SK-N-SH treated with all-trans-retinoic acid at 6 μM for 48 hours (cell line): ENCODE results near the gene CDC25C.

ENCODE experiments used
- ATAC-seq: fragments of 200-7000 bp; cut with Tn5 transposase; 3 replicates; pipeline ENCODE4 v1.9.1; 2020; ENCODE audit warnings: mild to moderate bottlenecking, moderate library complexity
- CREB5 ChIP-seq: fragments of 250-450 bp; sonication (Bioruptor Pico); IDR thresholded peaks from 2 replicates; pipeline ENCODE4 v1.5.1; 2020; ENCODE audit warnings: low read depth, mild to moderate bottlenecking, moderate library complexity
- CSDC2 ChIP-seq: fragments of 250-450 bp; sonication (Bioruptor Pico); IDR thresholded peaks from 2 replicates; pipeline ENCODE4 v1.5.0; 2020; ENCODE audit warnings: mild to moderate bottlenecking, moderate library complexity
- ESRRG ChIP-seq: fragments of 250-450 bp; sonication (Bioruptor Pico); IDR thresholded peaks from 2 replicates; pipeline ENCODE4 v1.6.1; 2021; ENCODE audit warnings: mild to moderate bottlenecking
- GLIS3 ChIP-seq: fragments of 250-450 bp; sonication (Bioruptor Pico); IDR thresholded peaks from 2 replicates; pipeline ENCODE4 v1.5.0; 2020; ENCODE audit warnings: mild to moderate bottlenecking, moderate library complexity
- ISL1 ChIP-seq: fragments of 250-450 bp; sonication (Bioruptor Pico); IDR thresholded peaks from 2 replicates; pipeline ENCODE4 v2.1.2; 2022; ENCODE audit warnings: mild to moderate bottlenecking, moderate library complexity
- PPARA ChIP-seq: fragments of 250-450 bp; sonication (Bioruptor Pico); IDR thresholded peaks from 2 replicates; pipeline ENCODE4 v1.5.0; 2020; ENCODE audit warnings: mild to moderate bottlenecking, borderline replicate concordance
- RARB ChIP-seq: fragments of 250-450 bp; sonication (Bioruptor Pico); IDR thresholded peaks from 2 replicates; pipeline ENCODE4 v1.8.0; 2021; ENCODE audit warnings: mild to moderate bottlenecking, moderate library complexity
- TOX ChIP-seq: fragments of 250-450 bp; sonication (Bioruptor Pico); IDR thresholded peaks from 2 replicates; pipeline ENCODE4 v1.8.0; 2021; ENCODE audit warnings: mild to moderate bottlenecking, moderate library complexity, borderline replicate concordance
- TSHZ2 ChIP-seq: fragments of 250-450 bp; sonication (Bioruptor Pico); IDR thresholded peaks from 2 replicates; pipeline ENCODE4 v1.5.0; 2020; ENCODE audit warnings: mild to moderate bottlenecking, moderate library complexity
- ZC3H10 ChIP-seq: fragments of 250-450 bp; sonication (Bioruptor Pico); IDR thresholded peaks from 2 replicates; pipeline ENCODE4 v1.5.1; 2021; ENCODE audit warnings: mild to moderate bottlenecking, moderate library complexity
- ZFP3 ChIP-seq: fragments of 250-450 bp; sonication (Bioruptor Pico); IDR thresholded peaks from 2 replicates; pipeline ENCODE4 v1.5.0; 2020; ENCODE audit warnings: mild to moderate bottlenecking, moderate library complexity
- ZFP30 ChIP-seq: fragments of 450-650 bp; formaldehyde crosslinking; IDR thresholded peaks from 2 replicates; pipeline ENCODE4 v1.5.0; 2022; ENCODE audit warnings: mild to moderate bottlenecking, moderate library complexity
- ZNF70 ChIP-seq: fragments of 450-650 bp; formaldehyde crosslinking; IDR thresholded peaks from 2 replicates; pipeline ENCODE4 v1.5.0; 2020; ENCODE audit warnings: mild to moderate bottlenecking, moderate library complexity
- ZNF8 ChIP-seq: fragments of 450-650 bp; formaldehyde crosslinking; IDR thresholded peaks from 2 replicates; pipeline ENCODE4 v1.5.0; 2020; ENCODE audit warnings: mild to moderate bottlenecking, moderate library complexity
- TF ChIP-seq, protein P1 (sequence below): fragments of 250-450 bp; sonication (Bioruptor Pico); IDR thresholded peaks from 2 replicates; pipeline ENCODE4 v1.5.1; 2021; ENCODE audit warnings: mild to moderate bottlenecking, moderate library complexity
- TF ChIP-seq, protein P2 (sequence below): fragments of 250-450 bp; sonication (Bioruptor Pico); IDR thresholded peaks from 2 replicates; pipeline ENCODE4 v1.8.0; 2021; ENCODE audit warnings: low read depth, mild to moderate bottlenecking, moderate library complexity, borderline replicate concordance
- TF ChIP-seq, protein P3 (sequence below): fragments of 250-450 bp; sonication (Bioruptor Pico); IDR thresholded peaks from 2 replicates; pipeline ENCODE4 v1.8.0; 2020; ENCODE audit warnings: mild to moderate bottlenecking, moderate library complexity, borderline replicate concordance

CDC25C gene

DNA sequence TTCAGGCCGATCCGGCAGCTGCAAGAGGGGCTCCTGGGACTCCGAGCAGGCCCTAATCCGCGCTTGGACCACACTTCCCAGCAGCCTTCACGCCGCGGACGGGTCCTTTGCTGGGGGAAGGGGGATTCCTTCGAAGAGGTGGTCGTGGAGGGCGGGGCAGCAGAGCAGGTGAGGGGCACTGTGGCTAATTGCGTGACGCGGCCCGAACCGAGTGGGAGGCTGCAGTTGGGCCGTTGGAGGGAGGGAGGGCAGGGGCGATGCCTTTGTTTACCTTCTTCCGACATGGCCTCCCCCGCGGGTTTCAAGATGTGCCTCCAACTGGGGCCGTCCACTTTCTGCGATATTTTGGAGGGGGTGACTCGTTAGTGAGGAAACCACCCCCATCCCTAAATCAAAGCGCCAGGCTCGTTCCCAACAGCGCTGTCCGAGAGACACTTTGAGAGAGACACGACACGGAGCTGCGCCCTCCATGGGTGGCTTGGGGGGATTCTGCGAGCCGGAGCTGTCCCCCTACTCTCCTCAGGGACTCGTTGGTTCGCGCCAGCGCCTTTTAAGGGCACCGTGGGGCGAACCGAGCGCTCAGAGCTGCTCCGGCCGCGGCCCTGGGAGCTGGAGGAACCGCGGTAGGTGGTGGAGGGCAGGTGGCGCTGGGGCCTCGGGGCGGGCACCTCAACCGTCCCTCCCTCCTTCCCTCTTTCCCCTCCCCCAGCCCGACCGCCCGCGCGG lies 6.2 kb upstream of the CDC25C start, which contains the start of gene FAM53C:
FAM53C (plus strand) TSS at position 582 of the 726 bp plus-strand sequence. CDS start 3,070 bp downstream, outside the sequence.
- TF ChIP-seq GLIS3 (peak; percentile 82; the same call in 1 of the 2 replicates), ZFP3 (CRISPR knock-in tag) (0 out of 2 replicates have a peak, but pooled peaks have one; percentile 10), TSHZ2 (CRISPR knock-in tag) (0 out of 2 replicates have a peak, but pooled peaks have one; percentile 35), PPARA (CRISPR knock-in tag) (no peak), CREB5 (CRISPR knock-in tag) (no peak), CSDC2 (CRISPR knock-in tag) (no peak), TOX (CRISPR knock-in tag) (no peak), ISL1 (CRISPR knock-in tag) (no peak), ZNF70 (CRISPR knock-in tag) (peak; percentile 35; the same call in 1 of the 2 replicates), ZFP30 (CRISPR knock-in tag) (no peak), ZC3H10 (CRISPR knock-in tag) (0 out of 2 replicates have a peak, but pooled peaks have one; percentile 41), ESRRG (CRISPR knock-in tag) (peak; percentile 24; the same call in 1 of the 2 replicates), RARB (CRISPR knock-in tag) (0 out of 2 replicates have a peak, but pooled peaks have one; percentile 59), ZNF8 (CRISPR knock-in tag) (no peak)
- TF ChIP-seq, protein P1, sequence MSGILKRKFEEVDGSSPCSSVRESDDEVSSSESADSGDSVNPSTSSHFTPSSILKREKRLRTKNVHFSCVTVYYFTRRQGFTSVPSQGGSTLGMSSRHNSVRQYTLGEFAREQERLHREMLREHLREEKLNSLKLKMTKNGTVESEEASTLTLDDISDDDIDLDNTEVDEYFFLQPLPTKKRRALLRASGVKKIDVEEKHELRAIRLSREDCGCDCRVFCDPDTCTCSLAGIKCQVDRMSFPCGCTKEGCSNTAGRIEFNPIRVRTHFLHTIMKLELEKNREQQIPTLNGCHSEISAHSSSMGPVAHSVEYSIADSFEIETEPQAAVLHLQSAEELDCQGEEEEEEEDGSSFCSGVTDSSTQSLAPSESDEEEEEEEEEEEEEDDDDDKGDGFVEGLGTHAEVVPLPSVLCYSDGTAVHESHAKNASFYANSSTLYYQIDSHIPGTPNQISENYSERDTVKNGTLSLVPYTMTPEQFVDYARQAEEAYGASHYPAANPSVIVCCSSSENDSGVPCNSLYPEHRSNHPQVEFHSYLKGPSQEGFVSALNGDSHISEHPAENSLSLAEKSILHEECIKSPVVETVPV (CRISPR knock-in tag) = no peak
- TF ChIP-seq, protein P2, sequence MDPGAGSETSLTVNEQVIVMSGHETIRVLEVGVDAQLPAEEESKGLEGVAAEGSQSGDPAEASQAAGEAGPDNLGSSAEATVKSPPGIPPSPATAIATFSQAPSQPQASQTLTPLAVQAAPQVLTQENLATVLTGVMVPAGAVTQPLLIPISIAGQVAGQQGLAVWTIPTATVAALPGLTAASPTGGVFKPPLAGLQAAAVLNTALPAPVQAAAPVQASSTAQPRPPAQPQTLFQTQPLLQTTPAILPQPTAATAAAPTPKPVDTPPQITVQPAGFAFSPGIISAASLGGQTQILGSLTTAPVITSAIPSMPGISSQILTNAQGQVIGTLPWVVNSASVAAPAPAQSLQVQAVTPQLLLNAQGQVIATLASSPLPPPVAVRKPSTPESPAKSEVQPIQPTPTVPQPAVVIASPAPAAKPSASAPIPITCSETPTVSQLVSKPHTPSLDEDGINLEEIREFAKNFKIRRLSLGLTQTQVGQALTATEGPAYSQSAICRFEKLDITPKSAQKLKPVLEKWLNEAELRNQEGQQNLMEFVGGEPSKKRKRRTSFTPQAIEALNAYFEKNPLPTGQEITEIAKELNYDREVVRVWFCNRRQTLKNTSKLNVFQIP (CRISPR knock-in tag) = no peak
- TF ChIP-seq, protein P3, sequence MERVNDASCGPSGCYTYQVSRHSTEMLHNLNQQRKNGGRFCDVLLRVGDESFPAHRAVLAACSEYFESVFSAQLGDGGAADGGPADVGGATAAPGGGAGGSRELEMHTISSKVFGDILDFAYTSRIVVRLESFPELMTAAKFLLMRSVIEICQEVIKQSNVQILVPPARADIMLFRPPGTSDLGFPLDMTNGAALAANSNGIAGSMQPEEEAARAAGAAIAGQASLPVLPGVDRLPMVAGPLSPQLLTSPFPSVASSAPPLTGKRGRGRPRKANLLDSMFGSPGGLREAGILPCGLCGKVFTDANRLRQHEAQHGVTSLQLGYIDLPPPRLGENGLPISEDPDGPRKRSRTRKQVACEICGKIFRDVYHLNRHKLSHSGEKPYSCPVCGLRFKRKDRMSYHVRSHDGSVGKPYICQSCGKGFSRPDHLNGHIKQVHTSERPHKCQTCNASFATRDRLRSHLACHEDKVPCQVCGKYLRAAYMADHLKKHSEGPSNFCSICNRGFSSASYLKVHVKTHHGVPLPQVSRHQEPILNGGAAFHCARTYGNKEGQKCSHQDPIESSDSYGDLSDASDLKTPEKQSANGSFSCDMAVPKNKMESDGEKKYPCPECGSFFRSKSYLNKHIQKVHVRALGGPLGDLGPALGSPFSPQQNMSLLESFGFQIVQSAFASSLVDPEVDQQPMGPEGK (CRISPR knock-in tag) = peak; percentile 77; the same call in 1 of the 2 replicates
- peak; percentile 97 for ATAC-seq

DNA sequence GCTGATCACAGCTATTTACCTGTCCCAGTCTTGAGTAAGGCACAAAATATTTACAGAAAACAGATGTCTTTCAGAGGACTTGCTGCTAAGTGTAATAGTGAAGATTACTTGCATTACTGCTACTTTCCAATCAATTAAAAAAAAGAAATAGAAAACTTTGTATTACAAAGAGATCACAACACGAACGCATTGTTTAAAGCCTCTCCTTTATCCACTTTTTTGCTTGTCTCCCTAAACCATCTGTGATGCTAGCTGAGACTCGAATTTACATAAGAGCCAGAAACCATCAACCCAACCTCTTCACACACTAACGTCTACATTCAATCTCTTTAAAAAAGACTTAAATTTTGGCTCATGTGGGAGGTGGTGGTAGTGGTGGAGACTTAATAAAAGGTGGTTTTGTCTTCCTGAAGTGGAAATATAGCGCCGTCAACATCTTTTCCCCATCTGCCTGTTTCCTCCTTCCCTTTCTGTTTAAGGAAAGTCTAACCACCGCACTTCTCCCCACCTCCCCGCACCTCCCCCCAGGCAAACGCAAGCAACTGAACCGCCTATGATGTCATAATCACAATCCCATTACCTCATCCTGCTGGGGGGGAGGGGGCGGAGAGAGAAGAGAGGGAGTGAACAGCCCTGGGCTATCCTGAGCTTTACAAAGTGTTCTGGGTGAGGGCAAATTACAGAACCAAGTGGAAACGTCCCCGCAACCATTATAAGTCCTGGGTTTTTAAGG lies 5.5 kb upstream of the CDC25C start:
- TF ChIP-seq GLIS3 (no peak), ZNF8 (CRISPR knock-in tag) (0 out of 2 replicates have a peak, but pooled peaks have one; percentile 17), TSHZ2 (CRISPR knock-in tag) (peak; percentile 41; the same call in 1 of the 2 replicates), CREB5 (CRISPR knock-in tag) (peak; percentile 80)

More for the DNA sequence above, 5.5 kb upstream of the CDC25C start:
- ATAC-seq = peak; percentile 45
